HG02610 (cell line): ENCODE measurements around the gene HRCT1.
"Not testable (repeated sequence)": the region's sequence is repeated elsewhere in the genome, so short reads cannot be mapped to it uniquely, and the experiment has no call there.

Source experiments
- ATAC-seq: cut with Tn5 transposase; IDR thresholded peaks from one replicate; pipeline ENCODE4 v1.9.1; 2021; ENCODE audit warnings: mild to moderate bottlenecking, moderate library complexity; ENCODE audit not compliant: unreplicated experiment

Gene HRCT1

DNA sequence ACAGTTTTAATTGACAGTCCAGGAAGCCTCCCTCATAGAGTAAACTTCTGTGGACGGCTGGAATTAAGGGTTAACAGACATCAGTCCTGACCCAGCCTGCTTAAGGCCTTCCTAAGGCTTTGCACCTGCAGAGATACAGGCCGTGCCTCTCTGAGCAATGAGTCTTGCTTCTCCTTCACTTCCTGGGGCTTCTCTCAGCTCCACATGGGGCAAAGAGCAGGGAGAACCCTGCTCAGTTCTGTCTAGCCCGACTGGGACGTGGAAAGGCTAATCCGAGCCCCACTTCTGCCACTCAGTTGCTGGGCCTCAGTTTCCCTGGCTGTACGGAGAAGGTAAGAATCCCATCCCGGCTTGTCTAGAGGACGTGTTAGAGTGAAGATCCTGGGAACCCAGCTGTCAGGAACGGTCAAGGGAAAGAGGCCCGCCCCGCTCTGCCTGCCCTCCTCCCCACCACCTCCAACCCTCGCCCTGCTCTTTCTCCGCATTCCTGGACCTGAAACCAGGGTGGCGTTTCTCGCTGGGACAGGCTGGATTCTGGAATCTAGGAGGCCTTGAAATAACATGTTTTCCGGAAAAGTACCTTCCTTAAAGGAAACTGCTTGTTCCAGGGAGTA, 9.8 kb downstream of the HRCT1 start:
- ATAC-seq, result no peak

- no peak for ATAC-seq
Measured at GRCh38 chr9:35917261-35917660, 11.3 kb downstream of the HRCT1 start.

GRCh38 chr9:35918780-35919179, 12.8 kb downstream of the HRCT1 start:
- no peak for ATAC-seq

- ATAC-seq, result no peak
Measured at GRCh38 chr9:35919212-35920008, 13.4 kb downstream of the HRCT1 start.

DNA sequence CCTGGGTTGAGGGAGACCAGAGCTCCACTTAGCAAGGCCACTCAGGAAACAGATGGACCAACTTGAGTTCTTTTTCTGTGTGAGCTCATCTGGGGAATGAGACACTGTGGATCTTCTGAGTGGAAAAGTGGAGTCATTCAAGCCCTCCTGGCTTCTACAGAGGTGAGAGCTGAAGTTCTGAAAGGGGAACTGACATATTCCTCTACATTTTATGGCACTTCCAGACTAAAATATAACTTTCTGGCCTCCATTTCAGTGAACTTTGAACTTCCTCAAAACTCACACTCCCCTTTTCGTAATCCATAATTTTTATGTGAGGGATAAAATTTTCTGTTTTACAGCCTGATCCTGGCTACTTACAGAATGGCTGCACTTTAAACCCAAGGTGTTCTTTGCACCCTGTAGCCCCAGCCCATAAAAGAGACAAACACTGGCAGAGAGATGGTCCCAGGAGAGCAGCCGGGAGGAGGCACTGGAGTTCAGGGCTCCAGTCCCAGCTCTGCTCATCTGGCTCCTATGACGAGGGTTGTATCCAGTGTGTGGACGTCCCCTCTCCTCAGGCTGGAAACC, 14.1 kb downstream of the HRCT1 start:
- no peak for ATAC-seq

GRCh38 chr9:35923598-35923926, 17.6 kb downstream of the HRCT1 start:
- no peak for ATAC-seq

DNA sequence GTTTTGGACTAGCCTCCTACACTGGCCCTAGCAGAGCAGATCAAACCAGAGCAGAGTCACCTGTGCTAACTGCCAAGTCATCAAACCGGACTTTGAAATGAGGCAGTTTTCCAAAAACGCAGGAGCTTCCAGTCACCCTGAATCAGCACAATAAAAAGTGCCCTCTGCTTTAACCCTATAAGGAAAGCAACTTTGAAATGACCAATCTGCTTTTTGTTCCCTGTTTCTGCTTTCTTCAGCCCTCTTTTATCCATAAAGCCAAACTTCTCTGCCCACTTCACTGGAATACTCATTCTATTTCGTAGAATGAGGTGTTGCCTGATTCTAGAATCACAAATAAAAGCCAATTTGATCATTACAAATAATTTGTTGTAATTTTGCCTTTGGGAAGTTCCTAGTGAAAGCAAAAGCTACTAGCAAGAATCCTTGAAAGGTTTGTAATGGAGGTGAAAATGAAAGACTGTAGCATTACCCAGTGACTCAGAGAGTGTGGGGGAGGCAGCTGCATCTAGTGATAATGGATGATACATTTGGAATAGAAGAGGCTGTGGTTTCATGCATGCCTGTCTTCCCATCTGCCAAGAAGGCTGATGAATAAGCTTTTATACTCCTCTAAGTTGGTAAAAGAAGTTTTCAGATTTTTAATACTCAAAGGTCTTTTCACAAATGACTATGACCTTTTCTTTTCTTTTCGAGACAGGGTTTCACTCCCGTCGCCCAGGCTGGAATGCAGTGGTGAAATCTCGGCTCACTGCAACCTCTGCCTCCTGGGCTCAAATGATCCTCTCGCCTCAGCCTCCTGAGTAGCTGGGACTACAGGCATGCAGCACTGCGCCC, 18.1 kb downstream of the HRCT1 start:
- ATAC-seq, result no peak

DNA sequence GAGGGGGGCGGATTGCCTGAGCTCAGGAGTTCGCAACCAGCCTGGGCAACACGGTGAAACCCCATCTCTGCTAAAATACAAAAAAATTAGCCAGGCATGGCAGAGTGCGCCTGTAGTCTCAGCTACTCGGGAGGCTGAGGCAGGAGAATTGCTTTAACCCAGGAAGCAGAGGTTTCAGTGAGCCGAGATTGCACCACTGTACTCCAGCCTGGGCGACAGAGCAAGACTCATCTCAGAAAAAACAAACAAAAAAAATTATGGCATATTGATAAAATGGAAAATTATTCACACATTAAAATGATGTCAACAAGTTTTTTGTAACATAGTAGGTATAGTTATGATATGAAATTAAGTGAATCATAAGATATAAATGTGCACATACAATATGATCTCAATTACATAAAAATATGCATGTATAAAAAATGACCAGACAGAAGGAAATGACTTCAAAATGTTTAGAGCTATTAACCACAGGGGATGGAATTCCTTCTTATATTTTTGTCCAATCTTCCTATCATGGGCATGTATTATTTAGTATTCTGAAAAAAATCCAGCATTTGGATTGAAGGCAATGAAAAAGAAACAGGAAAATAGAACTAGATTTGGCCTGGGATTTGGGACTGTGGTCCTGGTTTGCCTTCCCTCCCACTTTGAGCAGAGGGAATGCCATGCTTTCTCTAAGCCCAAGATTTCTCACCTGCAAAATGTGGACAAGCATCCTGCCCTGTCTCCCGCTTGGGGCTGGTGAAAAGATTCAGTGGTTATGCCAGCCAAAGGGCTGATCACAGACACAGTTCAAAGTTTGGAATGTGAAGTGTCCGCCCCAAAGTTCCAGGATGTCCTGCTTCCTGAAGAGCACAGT, 22.8 kb downstream of the HRCT1 start:
- no peak for ATAC-seq

DNA sequence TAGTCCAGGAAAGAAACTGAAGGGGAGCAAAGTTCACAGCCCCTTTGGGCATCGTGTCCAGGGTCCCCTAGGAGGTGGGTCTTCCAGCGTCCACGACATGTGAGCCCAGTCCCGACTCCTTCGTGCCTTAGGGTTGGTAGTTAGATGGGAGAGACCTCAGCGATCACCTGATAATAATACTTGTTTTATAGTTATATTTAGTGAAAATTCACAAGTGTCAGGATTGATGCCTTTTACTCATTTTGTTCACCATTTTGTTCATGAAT, 23.4 kb downstream of the HRCT1 start:
- no peak for ATAC-seq

DNA sequence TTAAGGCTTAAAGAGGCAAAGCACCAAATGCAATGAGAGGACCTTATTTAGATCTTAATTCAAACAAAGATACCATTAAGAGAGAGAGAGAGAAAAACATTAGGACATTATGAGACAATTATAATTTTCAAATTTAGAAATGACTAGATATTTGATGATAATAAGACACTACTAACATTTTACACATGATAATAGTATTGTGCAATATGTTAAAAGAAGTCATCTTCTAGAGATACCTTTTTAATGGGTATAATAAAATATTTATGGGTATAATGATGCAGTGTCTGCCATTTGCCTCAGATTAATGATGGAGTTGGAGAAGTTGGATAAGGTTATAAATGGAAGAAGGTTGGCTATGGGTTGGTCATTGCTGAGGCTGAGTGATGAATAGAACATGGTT, 24.5 kb downstream of the HRCT1 start:
- no peak for ATAC-seq

DNA sequence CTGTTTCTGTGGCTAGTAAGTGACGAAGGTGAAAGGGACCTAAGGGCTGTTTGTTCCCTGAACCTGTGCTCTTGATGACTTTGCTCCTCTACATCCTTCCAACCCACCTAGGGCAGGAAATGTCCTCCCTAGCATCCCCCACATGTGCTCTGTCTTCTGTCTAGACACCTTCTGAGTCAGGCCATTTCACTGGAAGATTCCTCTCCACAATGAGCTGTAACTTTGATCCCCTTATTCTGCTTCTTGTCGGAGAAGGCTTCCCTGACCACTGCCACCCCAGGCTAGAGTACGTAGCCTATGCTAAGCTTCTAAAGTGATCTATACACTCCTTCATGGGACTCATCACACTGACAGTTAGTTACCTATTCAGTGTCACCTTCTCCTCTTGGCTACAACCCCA, 25.0 kb downstream of the HRCT1 start:
- ATAC-seq, result no peak

- ATAC-seq, result no peak
Measured at GRCh38 chr9:35932735-35933134, 26.7 kb downstream of the HRCT1 start.

GRCh38 chr9:35933550-35934067, 27.6 kb downstream of the HRCT1 start:
- ATAC-seq, result no peak

DNA sequence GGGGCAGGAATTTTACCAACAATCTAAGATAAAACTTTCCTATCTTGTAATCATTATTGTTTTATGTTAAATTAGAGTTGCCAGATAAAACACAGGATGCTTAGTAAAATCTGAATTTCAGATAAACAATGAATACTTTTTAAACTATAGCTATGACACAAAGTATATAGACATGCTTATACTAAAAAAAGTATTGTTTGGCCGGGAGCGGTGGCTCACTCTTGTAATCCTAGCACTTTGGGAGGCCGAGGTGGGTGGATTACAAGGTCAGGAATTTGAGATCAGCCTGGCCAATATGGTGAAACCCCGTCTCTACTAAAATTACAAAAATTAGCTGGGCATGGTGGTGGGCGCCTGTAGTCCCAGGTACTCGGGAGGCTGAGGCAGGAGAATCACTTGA, 28.1 kb downstream of the HRCT1 start:
- ATAC-seq, result not testable (repeated sequence)

DNA sequence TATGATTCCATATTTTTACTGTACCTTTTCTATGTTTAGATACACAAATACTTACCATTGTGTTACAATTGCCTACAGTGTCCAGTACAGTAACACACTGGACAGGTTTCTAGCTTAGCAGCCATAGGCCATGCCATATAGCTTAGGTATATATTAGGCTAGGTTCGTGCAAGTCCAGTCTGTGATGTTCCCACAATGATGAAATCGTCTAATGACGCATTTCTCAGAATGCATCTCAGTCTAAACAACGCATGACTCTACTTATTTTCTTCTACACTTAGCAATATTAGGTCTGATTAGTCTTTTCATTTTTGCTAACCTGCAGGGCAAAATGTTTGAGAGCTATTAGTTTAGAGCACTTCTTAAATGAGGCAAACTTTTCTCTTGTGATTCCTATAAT, 29.3 kb downstream of the HRCT1 start:
- ATAC-seq, result no peak

DNA sequence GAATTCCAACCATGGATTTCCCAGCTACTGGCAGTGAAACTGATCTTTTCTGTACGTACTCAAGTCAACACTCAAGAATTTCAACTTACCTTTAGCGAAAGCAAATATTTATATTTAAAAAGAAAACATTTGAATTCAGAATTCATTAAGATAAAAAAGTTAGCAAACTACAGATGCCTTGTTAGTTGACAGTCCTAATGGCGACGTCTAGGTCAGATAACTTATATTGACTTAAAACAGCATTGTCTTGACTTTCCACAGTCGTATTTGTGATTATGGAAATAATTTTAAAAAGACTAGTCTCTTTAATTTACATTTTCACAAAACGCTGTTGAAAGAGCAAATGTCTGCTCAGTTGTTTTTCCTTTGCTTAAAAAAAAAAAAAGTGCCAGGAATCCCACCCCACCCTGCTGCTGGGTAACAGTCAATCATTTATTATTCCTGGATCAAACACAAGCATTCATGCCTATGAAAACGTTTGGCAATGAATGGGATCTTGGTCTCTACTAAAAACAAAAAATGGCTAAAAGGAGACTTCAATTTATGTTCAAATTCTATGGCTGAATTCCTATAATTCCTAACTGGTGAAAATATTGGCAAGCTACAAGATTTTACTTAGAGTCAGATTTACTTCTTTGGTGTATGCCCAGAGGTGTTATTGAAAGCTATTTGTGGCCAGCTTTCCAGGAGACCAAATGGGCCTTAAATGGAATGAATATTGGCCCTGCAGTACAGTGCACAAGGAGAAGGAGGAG, 29.9 kb downstream of the HRCT1 start:
- ATAC-seq, result no peak

DNA sequence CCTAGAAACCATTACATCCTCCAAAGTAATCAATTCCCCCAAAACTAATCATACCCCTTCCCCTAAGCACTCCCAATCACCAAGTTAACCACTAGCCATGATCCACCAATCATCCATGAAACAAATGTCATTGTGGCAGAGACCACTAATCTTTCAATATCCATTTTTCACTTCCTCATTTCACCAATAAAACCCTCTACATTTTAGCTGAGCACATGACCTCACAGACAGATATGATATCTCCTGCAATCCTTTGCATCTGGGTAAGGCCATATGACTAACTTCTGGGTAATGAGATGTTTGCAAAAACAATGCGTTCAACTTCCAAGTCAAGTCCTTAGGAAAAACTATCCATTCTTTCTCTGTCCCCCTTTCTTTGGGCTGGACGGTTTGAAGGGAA, 31.2 kb downstream of the HRCT1 start:
- ATAC-seq, result no peak

- ATAC-seq, result no peak
Measured at GRCh38 chr9:35938474-35939356, 32.7 kb downstream of the HRCT1 start.

- ATAC-seq, result no peak
Measured at GRCh38 chr9:35939679-35940250, 33.8 kb downstream of the HRCT1 start.
